NAMALWA (cell line): ENCODE results near the gene GABRA4.

Source experiments
- DNase-seq: peaks from one replicate; pipeline ENCODE4 v3.0.0-alpha.2; 2015; ENCODE audit warnings: low spot score

The GABRA4 gene

GRCh38 chr4:46927201-46927600 is 66.2 kb downstream of the GABRA4 start:
- no peak for DNase-seq

- no peak for DNase-seq
These were observed 68.4 kb downstream of the GABRA4 start for GRCh38 chr4:46924789-46925529.

GRCh38 chr4:46922205-46922604 is 71.2 kb downstream of the GABRA4 start:
- no peak for DNase-seq

GRCh38 chr4:46909078-46909477 is 84.3 kb downstream of the GABRA4 start, which contains the start of gene COX7B2:
COX7B2 (minus strand) TSS chr4:46909245; CDS start chr4:46735192, 174,053 bp downstream.
- DNase-seq, result no peak

- DNase-seq, result no peak
These were observed 85.2 kb downstream of the GABRA4 start for GRCh38 chr4:46908148-46908547.

GRCh38 chr4:46900082-46900481 is 93.3 kb downstream of the GABRA4 start:
- no peak for DNase-seq

GRCh38 chr4:46894826-46895225 is 98.6 kb downstream of the GABRA4 start:
- DNase-seq, result no peak

GRCh38 chr4:46890056-46890455 is 103.3 kb downstream of the GABRA4 start:
- DNase-seq, result no peak

GRCh38 chr4:46889410-46889809 is 104.0 kb downstream of the GABRA4 start:
- DNase-seq, result no peak

- peak; percentile 31 for DNase-seq
These were observed 106.7 kb downstream of the GABRA4 start for GRCh38 chr4:46886711-46887110.

- no peak for DNase-seq
These were observed 114.7 kb downstream of the GABRA4 start for GRCh38 chr4:46878641-46879040.

- no peak for DNase-seq
These were observed 118.6 kb downstream of the GABRA4 start for GRCh38 chr4:46874811-46875210.

- DNase-seq, result no peak
These were observed 123.0 kb downstream of the GABRA4 start for GRCh38 chr4:46870411-46870810.
